ENCODE results near the gene FHIT.

The FHIT gene

GRCh38 chr3:60756241-60757030, 494.8 kb downstream of the FHIT start:
- no peak for DNase-seq

GRCh38 chr3:60755094-60755493, 496.2 kb downstream of the FHIT start:
- no peak for DNase-seq

GRCh38 chr3:60754617-60755016, 496.6 kb downstream of the FHIT start:
- DNase-seq = no peak

- no peak for DNase-seq
Observed at GRCh38 chr3:60752809-60753208, 498.4 kb downstream of the FHIT start.

- no peak for DNase-seq
Observed at GRCh38 chr3:60746695-60747416, 504.4 kb downstream of the FHIT start.

GRCh38 chr3:60746043-60746638, 505.1 kb downstream of the FHIT start:
- no peak for DNase-seq

- no peak for DNase-seq
Observed at GRCh38 chr3:60743631-60744164, 507.6 kb downstream of the FHIT start.

- DNase-seq = no peak
Observed at GRCh38 chr3:60742606-60743145, 508.6 kb downstream of the FHIT start.

- no peak for DNase-seq
Observed at GRCh38 chr3:60737633-60738399, 513.4 kb downstream of the FHIT start.

- no peak for DNase-seq
Observed at GRCh38 chr3:60730371-60730770, 520.9 kb downstream of the FHIT start.

- no peak for DNase-seq
Observed at GRCh38 chr3:60729056-60729455, 522.2 kb downstream of the FHIT start.

- no peak for DNase-seq
Observed at GRCh38 chr3:60728006-60728405, 523.2 kb downstream of the FHIT start.

GRCh38 chr3:60720736-60721135, 530.5 kb downstream of the FHIT start:
- no peak for DNase-seq

- no peak for DNase-seq
Observed at GRCh38 chr3:60716573-60716972, 534.7 kb downstream of the FHIT start.

- DNase-seq = no peak
Observed at GRCh38 chr3:60708191-60708975, 542.9 kb downstream of the FHIT start.

GRCh38 chr3:60707452-60708020, 543.7 kb downstream of the FHIT start:
- DNase-seq = no peak

- no peak for DNase-seq
Observed at GRCh38 chr3:60703956-60704736, 547.1 kb downstream of the FHIT start.

GRCh38 chr3:60703008-60703407, 548.2 kb downstream of the FHIT start:
- no peak for DNase-seq

- DNase-seq = no peak
Observed at GRCh38 chr3:60698117-60698516, 553.1 kb downstream of the FHIT start.

- no peak for DNase-seq
Observed at GRCh38 chr3:60697132-60697531, 554.1 kb downstream of the FHIT start.
